ENCODE data around the gene APOBEC3G.
"Not testable (repeated sequence)": the region's sequence is repeated elsewhere in the genome, so short reads cannot be mapped to it uniquely, and the experiment has no call there.

APOBEC3G gene

GRCh38 chr22:39068033-39068785, 8.9 kb upstream of the APOBEC3G start:
- DNase-seq: no peak

DNA sequence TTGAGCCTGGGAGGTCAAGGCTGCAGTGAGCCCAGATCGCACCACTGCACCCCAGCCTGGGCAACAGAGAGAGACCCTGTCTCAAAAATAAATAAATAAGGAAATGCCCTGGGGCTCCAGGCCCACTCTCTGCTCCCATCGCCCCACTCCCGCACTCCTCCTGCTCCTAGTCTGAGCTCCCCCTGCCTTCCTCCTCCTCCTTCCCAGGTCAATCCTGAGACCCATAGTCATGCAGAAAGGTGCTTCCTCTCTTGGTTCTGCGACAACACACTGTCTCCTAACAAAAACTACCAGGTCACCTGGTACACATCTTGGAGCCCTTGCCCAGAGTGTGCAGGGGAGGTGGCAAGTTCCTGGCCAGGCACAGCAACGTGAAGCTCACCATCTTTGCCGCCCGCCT, 6.9 kb upstream of the APOBEC3G start:
- no peak for DNase-seq

DNA sequence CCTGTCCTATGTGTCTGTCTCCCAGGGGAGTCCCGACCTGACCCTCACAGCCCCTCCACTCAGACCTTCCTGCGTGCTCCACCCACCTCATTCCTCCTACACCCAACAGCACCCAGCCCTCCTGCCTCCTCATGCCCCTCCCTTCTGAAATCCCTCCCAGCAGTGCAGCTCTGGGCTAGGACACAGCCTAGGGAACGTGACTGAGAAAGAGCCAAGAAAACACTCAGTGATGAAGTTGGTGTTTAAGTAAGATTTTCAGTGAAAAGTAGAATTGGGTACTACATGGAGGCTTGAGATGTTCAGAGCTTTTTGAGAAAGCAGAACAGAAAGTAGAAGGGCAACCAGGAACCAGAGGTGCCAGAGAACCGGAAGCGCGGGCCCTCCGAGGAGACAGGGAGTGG, 4.5 kb upstream of the APOBEC3G start:
- DNase-seq: not testable (repeated sequence)

DNA sequence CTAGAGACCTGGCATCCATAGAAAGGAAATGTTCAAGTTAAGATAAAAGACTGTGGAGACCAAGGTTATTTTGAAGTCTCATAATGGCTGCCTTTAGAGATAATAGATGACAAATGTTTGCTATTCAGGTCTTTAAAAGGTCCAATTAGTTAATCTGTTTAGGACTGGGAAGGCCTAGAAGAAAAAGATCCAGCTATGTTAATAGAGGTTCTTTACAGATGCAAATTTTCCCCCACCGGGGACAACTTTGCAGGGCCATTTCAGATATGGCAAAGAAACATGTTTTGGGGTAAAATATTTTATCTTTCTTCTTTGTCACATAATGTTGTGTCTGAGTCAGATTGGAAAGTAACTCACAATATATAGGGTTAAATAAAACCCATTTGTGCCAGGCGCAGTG, 3.1 kb upstream of the APOBEC3G start:
- no peak for DNase-seq

DNA sequence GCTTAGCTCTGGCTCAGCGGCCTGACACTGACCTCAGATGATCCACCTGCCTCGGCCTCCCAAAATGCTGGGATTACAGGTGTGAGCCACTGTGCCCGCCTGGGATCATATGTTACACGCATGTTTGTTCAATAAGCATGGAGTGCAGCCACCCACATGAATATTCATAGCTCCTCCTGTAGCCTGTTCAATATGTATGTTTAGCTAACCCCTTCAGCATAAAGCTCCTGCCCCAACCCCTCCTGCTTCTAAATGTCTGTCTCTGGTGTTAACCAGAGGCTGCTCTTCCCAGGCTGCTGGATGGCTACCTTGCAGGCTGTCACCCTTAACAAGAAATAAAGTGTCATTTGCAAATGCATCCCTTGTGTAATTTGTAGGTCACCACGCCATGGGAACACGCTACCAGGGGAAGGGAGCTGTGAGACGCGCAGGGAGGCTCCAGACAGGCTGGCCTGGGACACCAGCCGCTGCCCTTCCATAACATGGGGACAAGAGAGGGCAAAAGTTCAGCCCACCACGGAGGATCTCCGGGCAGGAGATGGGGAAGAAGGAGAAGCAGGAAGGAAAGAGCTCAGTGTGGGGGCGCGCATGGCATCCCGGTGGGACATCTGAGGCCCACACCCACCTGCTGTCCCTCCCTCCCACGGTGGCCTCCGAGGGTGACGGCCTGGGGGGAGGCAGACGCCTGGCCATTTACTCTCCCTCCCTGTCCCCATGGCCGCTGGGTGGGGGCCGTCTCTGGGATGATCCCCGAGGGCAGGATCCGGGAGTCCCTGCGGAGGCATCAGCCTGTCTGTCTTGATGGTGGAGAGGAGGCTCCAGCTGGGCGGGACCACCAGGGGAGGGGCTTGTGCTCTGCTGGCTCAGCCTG, 685 bp upstream of the APOBEC3G start:
- DNase-seq: not testable (repeated sequence)

DNA sequence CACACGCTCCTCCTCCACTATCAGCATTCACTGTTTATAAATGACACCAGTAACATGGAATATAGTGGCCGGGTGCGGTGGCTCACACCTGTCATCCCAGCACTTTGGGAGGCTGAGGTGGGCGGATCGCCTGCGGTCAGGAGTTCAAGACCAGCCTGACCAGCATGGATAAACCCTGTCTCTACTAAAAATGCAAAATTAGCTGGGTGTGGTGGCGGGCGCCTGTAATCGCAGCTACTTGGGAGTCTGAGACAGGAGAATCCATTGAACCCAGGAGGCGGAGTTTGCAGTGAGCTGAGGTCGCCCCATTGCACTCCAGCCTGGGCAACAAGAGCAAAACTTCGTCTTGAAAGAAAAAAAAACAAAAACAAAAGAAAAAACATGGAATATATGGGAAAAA, 837 bp downstream of the APOBEC3G start:
- DNase-seq: not testable (repeated sequence)

DNA sequence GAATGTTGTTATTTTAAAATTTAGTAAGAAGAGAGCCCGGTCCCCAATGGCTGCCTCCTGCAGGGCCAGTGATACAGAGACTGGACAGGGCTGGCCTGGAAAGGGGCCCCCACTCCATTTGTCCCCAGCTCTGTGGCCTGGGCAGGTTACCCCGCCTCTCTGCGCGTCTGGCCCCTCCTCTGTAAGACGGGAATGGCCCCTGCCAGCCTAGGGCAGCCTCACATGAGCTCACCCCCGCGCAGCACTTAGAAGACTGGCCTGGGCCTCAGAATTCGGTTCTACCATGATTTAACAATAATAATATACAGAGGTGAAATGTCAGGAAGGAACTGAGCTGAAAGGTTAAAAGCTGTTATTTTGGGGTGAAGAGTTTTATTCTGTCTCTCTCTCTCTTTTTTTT, 1.3 kb downstream of the APOBEC3G start:
- DNase-seq: no peak

DNA sequence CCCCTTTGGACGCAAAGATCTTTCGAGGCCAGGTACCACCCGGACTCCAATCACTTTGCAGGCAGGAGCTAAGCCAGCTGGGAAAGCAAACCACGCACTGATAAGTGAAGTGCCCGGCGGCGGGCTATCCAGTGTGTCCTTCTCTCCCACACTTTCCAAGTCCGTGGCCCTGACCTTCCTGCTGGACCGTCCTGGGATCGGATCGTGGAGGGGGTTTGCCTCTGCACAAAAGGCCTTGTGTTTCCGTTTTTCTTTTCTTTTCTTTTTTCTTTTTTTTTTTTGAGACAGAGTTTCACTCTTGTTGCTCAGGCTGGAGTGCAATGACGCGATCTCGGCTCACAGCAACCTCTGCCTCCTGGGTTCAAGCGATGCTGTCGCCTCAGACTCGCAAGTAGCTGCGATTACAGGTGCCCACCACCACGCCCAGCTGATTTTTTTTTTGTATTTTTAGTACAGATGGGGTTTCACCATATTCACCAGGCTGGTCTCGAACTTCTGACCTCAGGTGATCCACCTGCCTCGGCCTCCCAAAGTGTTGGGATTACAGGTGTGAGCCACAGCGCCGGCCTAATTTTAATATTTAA, 2.1 kb downstream of the APOBEC3G start:
- not testable (repeated sequence) for DNase-seq

DNA sequence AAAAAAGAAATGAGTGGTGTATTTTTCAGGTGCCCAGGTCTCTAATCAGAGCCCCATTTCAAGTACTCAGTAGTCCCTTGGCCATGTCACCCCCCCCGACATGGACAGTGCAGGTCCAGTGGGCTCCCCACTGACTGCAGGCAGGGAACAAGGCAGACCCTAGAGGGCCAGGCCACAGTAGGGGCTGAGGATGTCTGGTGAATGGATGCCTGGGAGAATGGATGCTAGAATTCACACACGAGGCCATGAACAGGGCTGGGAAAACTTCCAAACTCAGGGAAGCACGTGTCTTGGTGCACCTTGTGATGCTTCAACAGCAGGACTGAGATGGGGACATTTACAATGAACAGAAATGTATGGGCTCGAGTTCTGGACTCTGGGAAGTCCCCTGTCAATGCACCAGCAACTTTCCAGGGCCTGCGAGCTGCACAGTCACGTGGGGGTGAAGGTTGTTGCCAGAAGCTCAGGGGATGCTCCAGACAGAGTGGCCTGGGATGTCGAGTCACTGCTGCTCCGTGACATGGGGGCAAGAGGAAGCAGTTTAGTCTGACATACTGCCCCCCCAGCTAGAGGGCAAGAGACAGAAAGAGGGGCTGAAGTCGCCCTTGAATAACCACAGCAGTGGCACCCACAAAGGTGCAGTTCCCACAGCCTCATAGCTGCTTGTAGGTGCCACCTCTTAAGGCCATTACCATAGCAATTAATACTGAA, 3.1 kb downstream of the APOBEC3G start:
- no peak for DNase-seq

- DNase-seq: no peak
Observed at GRCh38 chr22:39081016-39081415, 3.9 kb downstream of the APOBEC3G start.

GRCh38 chr22:39081598-39081997, 4.5 kb downstream of the APOBEC3G start:
- no peak for DNase-seq

GRCh38 chr22:39083212-39084165, 6.4 kb downstream of the APOBEC3G start:
- no peak for DNase-seq

GRCh38 chr22:39084666-39085065, 7.6 kb downstream of the APOBEC3G start:
- no peak for DNase-seq

GRCh38 chr22:39087098-39087497, 10.0 kb downstream of the APOBEC3G start:
- DNase-seq: no peak

- DNase-seq: no peak
Observed at GRCh38 chr22:39087881-39088684, 11.0 kb downstream of the APOBEC3G start.

DNA sequence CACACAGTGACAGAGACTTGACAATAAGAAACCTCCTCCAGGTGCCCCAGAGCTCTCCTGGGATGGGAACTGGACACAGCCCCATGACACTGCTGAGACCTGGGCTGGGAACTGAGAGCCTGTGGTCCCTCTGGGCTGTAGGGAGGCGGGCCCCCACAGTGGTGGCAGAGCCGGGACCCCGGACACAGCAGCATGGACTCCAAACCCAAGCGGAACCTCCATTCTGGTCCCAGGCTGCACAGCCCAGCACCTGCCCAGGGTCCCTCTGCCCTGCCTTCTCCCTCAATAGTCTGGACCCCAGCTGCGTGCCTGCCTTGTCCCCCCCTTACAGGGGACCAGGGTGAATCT, 11.6 kb downstream of the APOBEC3G start:
- DNase-seq: no peak

DNA sequence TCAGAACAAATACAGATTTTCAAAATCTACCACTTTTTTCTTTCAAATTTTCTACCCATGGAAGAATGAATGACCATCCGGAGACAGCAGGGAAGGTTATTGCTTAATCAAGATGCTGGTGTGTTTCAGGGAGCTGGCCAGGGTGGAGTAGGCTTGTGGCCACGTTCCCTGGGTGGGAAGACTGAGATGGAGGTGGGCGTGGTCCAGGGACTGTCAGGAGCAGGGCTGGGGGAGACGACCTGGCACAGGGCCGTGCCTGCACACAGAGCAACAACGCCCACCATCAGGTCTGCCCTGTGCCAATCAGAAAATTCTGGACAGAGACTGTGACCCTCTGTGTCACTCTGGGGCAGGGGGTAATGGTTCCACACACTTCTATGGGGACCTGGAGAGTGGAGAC, 12.9 kb downstream of the APOBEC3G start:
- no peak for DNase-seq

GRCh38 chr22:39090426-39091064, 13.5 kb downstream of the APOBEC3G start:
- DNase-seq: no peak

DNA sequence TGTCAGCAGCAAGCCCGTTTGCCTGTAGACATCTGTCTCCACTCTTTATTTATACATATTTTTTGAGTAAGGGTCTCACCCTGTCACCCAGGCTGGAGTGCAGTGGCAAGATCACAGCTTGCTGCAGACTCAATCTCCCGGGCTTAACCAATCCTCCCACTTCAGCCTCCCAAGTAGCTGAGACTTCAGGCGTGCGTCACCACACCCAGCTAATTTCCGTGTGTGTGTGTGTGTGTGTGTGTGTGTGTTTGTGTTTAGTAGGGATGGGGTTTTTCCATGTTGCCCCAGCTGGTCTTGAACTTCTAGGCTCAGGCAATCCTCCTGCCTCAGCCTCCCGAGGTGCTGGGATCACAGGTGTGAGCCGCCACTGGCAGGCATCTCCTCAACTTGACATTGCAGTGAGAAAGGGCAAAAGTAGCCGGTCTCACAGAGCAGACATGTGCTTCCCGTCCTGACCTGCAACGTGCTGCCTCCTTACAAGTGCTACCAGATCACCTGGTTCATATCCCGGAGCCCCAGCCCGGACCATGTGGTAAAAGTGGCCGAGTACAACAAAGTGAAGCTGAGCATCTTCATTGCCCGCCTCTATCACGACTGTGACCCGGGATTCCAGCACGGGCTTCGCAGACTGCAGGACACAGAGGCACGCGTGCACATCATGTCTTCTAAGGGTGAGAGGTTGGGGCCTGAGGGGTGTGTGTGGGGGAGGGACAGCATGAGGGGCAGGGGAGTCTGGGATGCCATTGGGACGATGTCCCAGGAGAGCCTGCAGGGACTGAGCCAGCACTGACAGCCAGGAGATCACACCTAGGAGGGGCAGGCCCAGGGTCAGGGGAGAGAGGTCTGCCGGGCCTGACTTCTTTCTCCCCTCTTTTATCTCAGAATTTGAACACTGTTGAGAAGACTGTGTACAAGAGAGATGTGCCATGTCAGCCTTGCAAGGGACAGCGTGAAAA, 14.3 kb downstream of the APOBEC3G start:
- no peak for DNase-seq
